A673 (cell line): ENCODE data around the gene SKAP1.

ENCODE experiments used
- EZH2 ChIP-seq: fragments of 200-600 bp; sonication (generic); IDR thresholded peaks from 2 replicates; pipeline ENCODE4 v1.6.1; 2017; ENCODE audit warnings: borderline replicate concordance, low read depth, mild to moderate bottlenecking, mixed read lengths, antibody characterized with exemption, low read length; ENCODE audit not compliant: poor library complexity, severe bottlenecking
- TF ChIP-seq, protein P1 (sequence below): fragments of 300-800, 200-600 bp; sonication (generic); conservative IDR thresholded peaks from 2 replicates; pipeline ENCODE4 v1.5.1; 2017; ENCODE audit warnings: low read depth, mild to moderate bottlenecking, antibody characterized with exemption, low read length, moderate library complexity, mixed read lengths

GRCh38 chr17:48241131-48241591, 188.9 kb downstream of the SKAP1 start:
- TF ChIP-seq, protein P1, sequence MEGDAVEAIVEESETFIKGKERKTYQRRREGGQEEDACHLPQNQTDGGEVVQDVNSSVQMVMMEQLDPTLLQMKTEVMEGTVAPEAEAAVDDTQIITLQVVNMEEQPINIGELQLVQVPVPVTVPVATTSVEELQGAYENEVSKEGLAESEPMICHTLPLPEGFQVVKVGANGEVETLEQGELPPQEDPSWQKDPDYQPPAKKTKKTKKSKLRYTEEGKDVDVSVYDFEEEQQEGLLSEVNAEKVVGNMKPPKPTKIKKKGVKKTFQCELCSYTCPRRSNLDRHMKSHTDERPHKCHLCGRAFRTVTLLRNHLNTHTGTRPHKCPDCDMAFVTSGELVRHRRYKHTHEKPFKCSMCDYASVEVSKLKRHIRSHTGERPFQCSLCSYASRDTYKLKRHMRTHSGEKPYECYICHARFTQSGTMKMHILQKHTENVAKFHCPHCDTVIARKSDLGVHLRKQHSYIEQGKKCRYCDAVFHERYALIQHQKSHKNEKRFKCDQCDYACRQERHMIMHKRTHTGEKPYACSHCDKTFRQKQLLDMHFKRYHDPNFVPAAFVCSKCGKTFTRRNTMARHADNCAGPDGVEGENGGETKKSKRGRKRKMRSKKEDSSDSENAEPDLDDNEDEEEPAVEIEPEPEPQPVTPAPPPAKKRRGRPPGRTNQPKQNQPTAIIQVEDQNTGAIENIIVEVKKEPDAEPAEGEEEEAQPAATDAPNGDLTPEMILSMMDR, result no peak
- TF ChIP-seq EZH2, result no peak
